ENCODE data around the gene GATB. TPM values are rescaled to one million over a fixed set of nuclear protein-coding genes. Genes with fewer than 3 reads are reported as not detected.

Gene GATB
- total and polyA plus RNA-seq, 2 donors (not counting 3 experiments of a cell fraction or from before 2014, with no cell fraction given): 14.4 to 17.7 TPM

- H3K36me3 ChIP-seq (ENCODE audit: control insufficient read depth in 2 of 2, extremely low read depth in 1 of 2, insufficient read depth in 2 of 2, low read length in 2 of 2): no peaks in the 10 kb centered on the region
- peaks cover 2 to 3% of the 10 kb centered on the region in 2 experiments for H3K27me3 ChIP-seq (ENCODE audit: control insufficient read depth in 2 of 2, insufficient read depth in 2 of 2, low read length in 2 of 2)
- DNase-seq (ENCODE audit: low read depth, low spot score): no peak
- ChIA-PET CTCF (no interaction called here), POLR2A (no interaction called here)
- intact Hi-C loops (cut with micrococcal nuclease) (no loop called here), dilution Hi-C loops (cut with MboI; ENCODE audit: extremely low pct_ligation_motif_present, low sequenced_read_pairs) (no loop called here)
- H3K4me1 ChIP-seq (ENCODE audit: control insufficient read depth, extremely low read depth, insufficient read depth, low read length): no peaks in the 10 kb centered on the region
- no peak overlapping the region for H3K27ac ChIP-seq (ENCODE audit: insufficient read depth, low read depth, low read length)
- no peak overlapping the region for H2AFZ ChIP-seq (ENCODE audit: low read depth, low read length)
- H3K79me2 ChIP-seq (ENCODE audit: control insufficient read depth, insufficient read depth, low read length): no peaks in the 10 kb centered on the region
- H3K9me1 ChIP-seq (replicated peaks; ENCODE audit: control insufficient read depth, extremely low read depth, insufficient read depth, low read length): no peaks in the 10 kb centered on the region
- no peak for FAIRE-seq
- no peak overlapping the region for H3K9ac ChIP-seq (replicated peaks; ENCODE audit: extremely low read depth, insufficient read depth, low read length)
- no peaks in the 10 kb centered on the region for H3K9me3 ChIP-seq (replicated peaks; ENCODE audit: control insufficient read depth, insufficient read depth, low read length)
- TF ChIP-seq GATA2 (IDR thresholded peaks at IDR 0.05; ENCODE audit: insufficient read depth, insufficient read length, low read depth, low read length): no peak
- TF ChIP-seq FOS (IDR thresholded peaks at IDR 0.05; ENCODE audit: borderline replicate concordance, insufficient read depth, low read length): no peak
- TF ChIP-seq POLR2AphosphoS5 (IDR thresholded peaks at IDR 0.05; ENCODE audit: insufficient read depth, low read depth, low read length): no peak
- TF ChIP-seq JUN (IDR thresholded peaks at IDR 0.05; ENCODE audit: borderline replicate concordance, insufficient read depth, insufficient read length, low read depth): no peak
- no peak for TF ChIP-seq CTCF (IDR thresholded peaks at IDR 0.05; ENCODE audit: extremely low read depth in 1 of 2, insufficient read depth in 1 of 2, low read depth in 1 of 2, low read length in 2 of 2)
- no peak overlapping the region for H3K4me2 ChIP-seq (ENCODE audit: insufficient read depth, low read length)
- no peak overlapping the region for H3K4me3 ChIP-seq (replicated peaks in 1 of 3; ENCODE audit: insufficient read depth in 1 of 3, low read depth in 1 of 3, low read length in 3 of 3)
- no TSS peak for BruUV-seq (replicated peaks)
- no peaks in the 10 kb centered on the region for H4K20me1 ChIP-seq (replicated peaks; ENCODE audit: control insufficient read depth, extremely low read depth, insufficient read depth, low read length)
Observed at GRCh38 chr4:151782296-151782695, 21.5 kb upstream of the GATB start.

GRCh38 chr4:151781026-151781425 is 20.2 kb upstream of the GATB start:
- TF ChIP-seq GATA2 (IDR thresholded peaks at IDR 0.05; ENCODE audit: insufficient read depth, insufficient read length, low read depth, low read length) (no peak), MYC (IDR thresholded peaks at IDR 0.05; ENCODE audit: low read depth, low read length) (no peak), EZH2 (IDR thresholded peaks at IDR 0.05; ENCODE audit: borderline replicate concordance, low read depth, low read length, severe bottlenecking) (no peak), CTCF (IDR thresholded peaks at IDR 0.05; ENCODE audit: extremely low read depth in 1 of 2, insufficient read depth in 1 of 2, low read depth in 1 of 2, low read length in 2 of 2) (no peak), JUN (IDR thresholded peaks at IDR 0.05; ENCODE audit: borderline replicate concordance, insufficient read depth, insufficient read length, low read depth) (no peak), POLR2AphosphoS5 (IDR thresholded peaks at IDR 0.05; ENCODE audit: insufficient read depth, low read depth, low read length) (no peak), POLR2A (IDR thresholded peaks at IDR 0.05; ENCODE audit: low read depth, low read length) (no peak), FOS (IDR thresholded peaks at IDR 0.05; ENCODE audit: borderline replicate concordance, insufficient read depth, low read length) (no peak), MAX (IDR thresholded peaks at IDR 0.05; ENCODE audit: insufficient read depth, insufficient read length) (no peak)
- Histone ChIP-seq H3K4me1 (ENCODE audit: control insufficient read depth, extremely low read depth, insufficient read depth, low read length) (no peaks in the 10 kb centered on the region), H3K79me2 (ENCODE audit: control insufficient read depth, insufficient read depth, low read length) (no peaks in the 10 kb centered on the region), H3K9me3 (replicated peaks; ENCODE audit: control insufficient read depth, insufficient read depth, low read length) (no peaks in the 10 kb centered on the region), H3K9ac (replicated peaks; ENCODE audit: extremely low read depth, insufficient read depth, low read length) (no peak overlapping the region), H3K4me2 (ENCODE audit: insufficient read depth, low read length) (no peak overlapping the region), H3K4me3 (replicated peaks in 1 of 3; ENCODE audit: insufficient read depth in 1 of 3, low read depth in 1 of 3, low read length in 3 of 3) (no peak overlapping the region), H2AFZ (ENCODE audit: low read depth, low read length) (no peak overlapping the region), H3K27ac (ENCODE audit: insufficient read depth, low read depth, low read length) (no peak overlapping the region), H3K9me1 (replicated peaks; ENCODE audit: control insufficient read depth, extremely low read depth, insufficient read depth, low read length) (no peaks in the 10 kb centered on the region), H3K27me3 (ENCODE audit: control insufficient read depth in 2 of 2, insufficient read depth in 2 of 2, low read length in 2 of 2) (peaks cover 2 to 3% of the 10 kb centered on the region in 2 experiments), H3K36me3 (ENCODE audit: control insufficient read depth in 2 of 2, extremely low read depth in 1 of 2, insufficient read depth in 2 of 2, low read length in 2 of 2) (no peaks in the 10 kb centered on the region), H4K20me1 (replicated peaks; ENCODE audit: control insufficient read depth, extremely low read depth, insufficient read depth, low read length) (no peaks in the 10 kb centered on the region)
- FAIRE-seq: no peak
- intact Hi-C loops (cut with micrococcal nuclease) (no loop called here), dilution Hi-C loops (cut with MboI; ENCODE audit: extremely low pct_ligation_motif_present, low sequenced_read_pairs) (no loop called here)
- DNase-seq (ENCODE audit: low read depth, low spot score): no peak
- no TSS peak for BruUV-seq (replicated peaks)
- POLR2A ChIA-PET: no interaction called here
- CTCF ChIA-PET: interaction anchor here (0.6 to 0.8 kb wide), 2 partner anchors 35 to 50 kb away, joined by 3 read pairs; no protein-coding TSS in a partner anchor
